GM19467 (cell line): ENCODE measurements around the gene BAIAP3.
"Not testable (repeated sequence)": the region's sequence is repeated elsewhere in the genome, so short reads cannot be mapped to it uniquely, and the experiment has no call there.

ENCODE experiments used
- ATAC-seq: cut with Tn5 transposase; IDR thresholded peaks from one replicate; pipeline ENCODE4 v1.9.1; 2021; ENCODE audit warnings: mild to moderate bottlenecking, moderate library complexity; ENCODE audit not compliant: unreplicated experiment

The BAIAP3 gene

DNA sequence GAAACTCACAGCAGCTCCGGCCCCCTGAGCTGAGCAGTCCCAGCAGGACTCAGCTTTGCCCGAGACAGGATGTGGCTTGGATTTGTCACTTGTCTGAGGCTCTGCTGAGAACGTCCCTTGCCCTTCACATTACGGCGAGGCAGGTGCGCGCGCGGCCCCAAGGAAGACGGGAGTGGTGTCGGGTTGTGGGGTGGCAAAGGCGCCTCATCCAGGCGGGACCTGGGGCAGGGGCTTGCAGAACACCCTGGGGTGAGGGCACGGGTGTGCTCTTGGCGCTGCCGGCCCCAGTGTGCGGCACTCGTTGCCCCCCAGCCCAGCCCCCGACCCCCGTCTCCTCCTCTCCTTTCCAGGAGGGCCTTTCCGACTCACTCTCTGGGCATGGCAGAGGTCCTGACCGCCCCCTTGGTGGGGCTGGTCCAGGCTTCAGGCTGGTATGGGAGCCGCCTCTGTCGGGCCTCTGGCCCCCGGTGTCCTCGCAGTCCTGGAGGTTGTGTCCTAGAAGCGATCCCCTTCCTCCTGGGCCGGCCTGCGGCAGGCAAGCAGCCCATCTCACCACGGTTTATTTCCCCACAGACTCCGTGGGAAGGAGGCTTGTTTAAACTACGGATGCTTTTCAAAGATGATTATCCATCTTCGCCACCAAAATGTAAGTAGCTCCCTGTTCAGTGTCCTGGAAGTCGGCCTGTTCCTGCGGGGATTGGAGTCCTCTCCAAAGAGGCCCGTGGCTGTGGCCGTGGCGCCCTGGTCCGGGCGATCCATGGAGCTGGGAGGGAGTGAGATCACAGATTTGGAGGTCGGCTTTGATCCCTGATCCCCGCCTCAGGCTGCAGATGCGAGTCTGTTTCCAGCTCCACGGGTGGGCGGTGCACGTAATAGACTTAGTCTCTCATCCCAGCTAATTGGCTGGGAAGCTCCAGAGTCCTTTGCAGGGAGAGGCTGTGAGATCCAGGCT is 18.1 kb upstream of the BAIAP3 start:
- ATAC-seq: no peak

DNA sequence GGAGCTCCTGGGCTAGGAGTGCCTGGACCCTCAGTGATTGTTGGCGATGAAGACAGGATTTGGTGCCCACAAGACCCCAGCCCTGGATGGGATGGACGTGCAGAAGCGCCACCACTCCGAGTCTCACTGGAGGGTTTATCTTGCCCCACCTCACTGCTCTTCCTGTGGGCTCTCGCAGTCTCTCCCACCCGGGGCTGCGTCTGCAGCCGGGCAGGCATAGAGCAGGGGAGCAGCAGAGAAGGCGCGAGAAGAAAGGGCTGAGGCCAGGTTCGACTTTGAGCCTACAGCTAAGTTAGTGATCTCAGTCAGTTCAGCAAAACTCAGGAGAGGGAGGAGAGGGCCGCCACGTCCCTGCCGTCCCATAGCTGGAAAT is 17.4 kb upstream of the BAIAP3 start:
- ATAC-seq: no peak

DNA sequence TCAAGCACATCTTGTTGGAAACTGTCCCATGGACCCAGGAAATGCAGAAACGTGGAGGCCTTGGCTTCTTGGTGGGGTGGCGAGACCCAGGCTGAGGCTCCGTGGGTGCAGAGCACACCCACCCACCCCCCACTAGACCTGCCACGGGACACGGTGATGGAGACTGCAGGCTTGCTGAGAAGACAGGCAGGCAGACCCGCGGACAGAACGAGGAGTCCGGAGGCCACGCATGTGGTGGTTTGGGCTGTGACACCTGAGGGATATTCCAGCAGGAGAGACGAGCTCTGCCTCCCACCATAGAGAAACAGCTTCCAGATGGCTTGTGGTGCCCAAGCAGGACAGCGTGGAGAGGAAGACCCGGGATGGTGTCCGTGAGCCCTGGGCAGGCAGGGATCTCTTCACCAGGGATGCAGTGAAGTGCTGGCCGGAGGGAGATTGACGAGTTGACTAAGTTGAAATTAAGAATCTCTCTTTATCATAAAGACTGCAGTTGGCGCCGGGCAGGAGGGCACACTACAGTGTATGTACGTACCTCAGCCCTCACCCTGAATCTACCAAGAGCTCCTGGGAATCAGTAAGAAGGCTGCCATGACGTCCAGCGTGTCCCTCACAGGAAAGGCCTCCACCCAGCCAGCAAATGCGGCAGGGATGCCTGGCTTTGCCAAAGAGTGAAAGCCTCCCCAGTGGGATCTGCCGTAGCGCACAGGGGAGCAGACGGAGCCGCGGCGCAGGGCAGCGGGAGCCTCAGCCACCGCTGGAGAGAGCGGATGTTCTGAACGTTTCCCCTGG is 15.8 kb upstream of the BAIAP3 start:
- no peak for ATAC-seq

DNA sequence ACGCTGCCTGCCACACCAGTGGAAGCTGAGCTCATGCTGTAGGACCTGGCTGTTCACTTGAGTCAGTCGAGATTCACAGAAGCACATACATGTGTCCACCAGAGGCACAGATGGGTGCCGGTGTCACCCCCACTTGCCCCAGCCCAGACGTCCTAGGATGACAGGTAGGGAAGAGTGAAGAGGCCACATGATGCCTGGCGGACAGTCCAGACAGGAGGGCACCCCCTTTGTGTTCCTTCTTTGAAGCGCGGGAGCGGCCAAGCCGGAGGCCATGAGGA is 15.2 kb upstream of the BAIAP3 start:
- no peak for ATAC-seq

DNA sequence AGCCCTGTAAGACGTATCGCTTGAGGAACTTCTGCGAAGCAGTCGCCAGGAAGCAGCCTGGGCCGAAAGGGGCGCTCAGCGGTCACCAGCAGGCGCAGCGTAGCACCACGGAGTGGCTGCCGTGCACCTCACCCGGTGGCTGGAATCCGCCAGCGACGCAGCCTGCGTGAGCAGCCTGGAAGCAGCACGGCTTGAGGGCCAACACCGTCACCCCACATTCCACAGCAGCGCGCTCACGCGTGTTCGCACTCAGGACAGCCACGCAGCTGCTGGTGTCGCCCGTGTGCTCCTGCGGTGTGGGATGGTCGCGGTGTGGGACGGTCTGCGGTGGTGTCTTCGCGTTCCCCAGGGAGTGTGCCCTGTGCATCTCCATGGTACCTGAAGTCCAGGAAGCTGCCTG is 14.4 kb upstream of the BAIAP3 start:
- no peak for ATAC-seq

DNA sequence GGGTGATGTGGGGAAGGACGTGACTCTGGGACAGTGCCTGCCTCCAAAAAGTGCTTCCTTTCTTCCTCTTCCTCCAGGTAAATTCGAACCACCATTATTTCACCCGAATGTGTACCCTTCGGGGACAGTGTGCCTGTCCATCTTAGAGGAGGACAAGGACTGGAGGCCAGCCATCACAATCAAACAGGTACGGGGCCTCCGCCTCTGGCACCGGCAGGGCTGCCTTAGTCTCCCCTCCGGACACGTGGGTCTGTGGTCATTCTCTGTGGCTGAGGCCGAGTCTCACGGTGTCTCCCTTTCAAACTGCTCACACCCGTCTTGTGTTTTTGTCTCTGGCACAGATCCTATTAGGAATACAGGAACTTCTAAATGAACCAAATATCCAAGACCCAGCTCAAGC is 13.3 kb upstream of the BAIAP3 start:
- no peak for ATAC-seq

DNA sequence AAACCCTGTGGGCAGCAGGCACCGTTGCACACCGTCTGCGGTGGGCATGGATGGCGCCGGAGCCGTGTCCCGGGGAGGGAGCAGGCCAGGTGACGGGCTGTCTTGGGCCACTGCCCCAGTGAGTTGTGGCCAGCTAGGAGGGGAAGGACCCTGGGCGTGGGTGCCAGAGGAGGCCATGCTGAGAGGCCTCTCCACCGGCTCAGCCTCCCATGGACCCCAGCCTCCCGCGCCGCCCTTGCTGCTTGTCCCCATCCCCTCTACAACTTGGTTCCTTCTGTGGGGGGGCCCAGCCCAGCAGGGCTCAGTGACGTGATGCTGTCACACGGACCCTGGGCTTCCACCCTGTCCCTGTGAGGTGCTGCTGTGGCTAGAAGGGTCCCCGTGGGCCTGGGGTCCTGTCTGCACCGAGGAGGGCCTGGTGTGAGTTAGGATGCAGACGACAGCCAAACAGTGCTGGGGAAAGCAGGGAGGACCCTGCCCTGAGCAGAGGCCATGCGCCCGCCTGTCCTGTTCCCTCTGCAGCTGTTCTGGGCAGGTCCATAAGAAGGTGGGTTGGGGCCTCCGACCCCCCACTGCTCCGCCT is 12.7 kb upstream of the BAIAP3 start:
- ATAC-seq: no peak

DNA sequence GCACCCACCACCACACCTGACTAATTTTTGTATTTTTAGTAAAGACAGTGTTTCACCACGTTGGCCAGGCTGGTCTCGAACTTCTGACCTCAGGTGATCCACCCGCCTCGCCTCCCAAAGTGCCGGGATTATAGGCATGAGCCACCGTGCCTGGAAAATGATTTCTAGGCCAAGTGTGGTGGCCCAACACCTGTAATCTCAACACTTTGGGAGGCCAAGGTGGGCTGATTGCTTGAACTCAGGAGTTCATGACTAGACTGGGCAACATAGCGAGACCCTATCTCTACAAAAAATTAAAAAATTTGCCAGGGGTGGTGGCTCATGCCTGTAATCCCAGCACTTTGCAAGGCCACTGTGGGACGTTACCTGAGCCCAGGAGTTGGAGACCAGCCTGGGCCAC is 11.0 kb upstream of the BAIAP3 start:
- no peak for ATAC-seq

DNA sequence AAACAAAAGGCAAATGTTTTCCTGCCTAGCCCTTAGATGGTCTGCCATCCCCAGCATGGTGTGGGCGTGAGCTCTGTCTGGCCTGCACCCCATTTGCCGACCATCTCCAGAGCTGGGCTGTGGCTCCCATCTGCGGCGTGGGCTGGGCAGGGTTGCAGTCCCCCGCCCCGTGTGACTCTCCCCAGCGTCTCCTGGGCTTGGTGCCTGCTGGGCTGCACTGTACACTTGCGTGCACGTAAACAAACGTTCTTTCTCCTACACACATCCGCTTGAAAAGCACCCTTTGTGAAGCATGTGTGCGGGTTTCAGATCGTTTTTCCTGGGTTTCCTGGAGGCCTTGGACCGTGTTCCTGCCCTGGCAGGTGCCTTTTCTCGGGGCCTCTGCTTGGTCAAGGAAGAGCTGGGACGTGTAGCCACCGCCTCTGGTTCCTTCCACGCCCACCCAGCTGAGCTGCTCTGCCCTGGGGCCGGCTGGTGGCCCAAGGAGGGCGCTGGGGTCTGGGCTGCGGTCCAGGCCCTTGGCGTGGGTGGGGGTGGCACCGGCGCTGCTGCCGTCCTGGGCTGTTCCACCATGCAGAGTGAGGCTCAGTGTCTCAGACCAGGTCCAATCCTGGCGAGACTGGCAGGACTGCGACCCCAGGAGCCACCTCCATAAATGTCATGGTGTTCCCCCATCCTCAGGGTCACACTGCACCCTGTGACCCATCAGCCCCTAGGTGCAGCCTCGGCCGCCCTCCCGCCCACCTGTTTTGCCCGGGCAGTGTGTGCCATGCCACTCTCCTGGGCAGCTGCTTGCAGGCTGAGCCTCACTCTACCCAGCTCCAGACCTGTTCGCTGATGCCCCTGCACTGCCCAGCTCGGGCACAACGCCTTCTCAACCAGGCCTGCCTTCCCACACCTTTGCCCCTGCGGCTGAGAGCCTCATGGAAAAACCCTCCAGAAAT is 9.9 kb upstream of the BAIAP3 start:
- no peak for ATAC-seq

DNA sequence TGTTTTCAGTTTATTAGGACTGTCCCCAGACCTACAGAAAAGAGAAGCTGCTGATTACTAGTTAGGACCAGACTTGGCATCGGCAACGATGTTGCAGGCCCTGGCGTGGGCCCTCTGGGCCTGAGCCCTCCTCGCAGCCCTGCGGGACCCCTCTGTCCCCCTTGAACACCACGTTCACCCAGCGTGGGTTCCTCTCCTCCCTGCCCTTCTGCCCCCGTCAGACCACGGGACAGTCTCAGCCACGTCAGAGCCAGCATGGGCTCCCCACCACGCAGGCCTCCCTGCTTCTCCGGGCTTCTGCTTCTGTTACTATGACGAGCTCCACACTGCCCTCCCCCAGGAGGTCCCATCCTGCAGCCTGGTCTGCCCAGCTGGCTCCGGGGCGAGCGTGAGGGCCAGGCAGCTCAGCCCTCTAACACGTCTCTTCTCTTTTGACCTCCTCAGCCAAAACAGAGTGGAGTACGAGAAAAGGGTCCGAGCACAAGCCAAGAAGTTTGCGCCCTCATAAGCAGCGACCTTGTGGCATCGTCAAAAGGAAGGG is 9.1 kb upstream of the BAIAP3 start:
- ATAC-seq: no peak

DNA sequence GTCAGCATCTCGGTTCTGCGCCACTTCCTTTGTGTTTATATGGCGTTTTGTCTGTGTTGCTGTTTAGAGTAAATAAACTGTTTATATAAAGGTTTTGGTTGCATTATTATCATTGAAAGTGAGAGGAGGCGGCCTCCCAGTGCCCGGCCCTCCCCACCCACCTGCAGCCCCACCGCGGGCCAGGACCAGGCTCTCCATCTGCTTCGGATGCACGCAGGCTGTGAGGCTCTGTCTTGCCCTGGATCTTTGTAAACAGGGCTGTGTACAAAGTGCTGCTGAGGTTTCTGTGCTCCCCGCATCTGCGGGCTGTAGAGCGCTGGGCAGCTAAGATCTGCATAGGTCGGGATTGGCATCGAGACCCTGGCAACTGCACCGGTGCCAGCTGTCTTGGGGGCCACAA is 8.2 kb upstream of the BAIAP3 start:
- no peak for ATAC-seq

DNA sequence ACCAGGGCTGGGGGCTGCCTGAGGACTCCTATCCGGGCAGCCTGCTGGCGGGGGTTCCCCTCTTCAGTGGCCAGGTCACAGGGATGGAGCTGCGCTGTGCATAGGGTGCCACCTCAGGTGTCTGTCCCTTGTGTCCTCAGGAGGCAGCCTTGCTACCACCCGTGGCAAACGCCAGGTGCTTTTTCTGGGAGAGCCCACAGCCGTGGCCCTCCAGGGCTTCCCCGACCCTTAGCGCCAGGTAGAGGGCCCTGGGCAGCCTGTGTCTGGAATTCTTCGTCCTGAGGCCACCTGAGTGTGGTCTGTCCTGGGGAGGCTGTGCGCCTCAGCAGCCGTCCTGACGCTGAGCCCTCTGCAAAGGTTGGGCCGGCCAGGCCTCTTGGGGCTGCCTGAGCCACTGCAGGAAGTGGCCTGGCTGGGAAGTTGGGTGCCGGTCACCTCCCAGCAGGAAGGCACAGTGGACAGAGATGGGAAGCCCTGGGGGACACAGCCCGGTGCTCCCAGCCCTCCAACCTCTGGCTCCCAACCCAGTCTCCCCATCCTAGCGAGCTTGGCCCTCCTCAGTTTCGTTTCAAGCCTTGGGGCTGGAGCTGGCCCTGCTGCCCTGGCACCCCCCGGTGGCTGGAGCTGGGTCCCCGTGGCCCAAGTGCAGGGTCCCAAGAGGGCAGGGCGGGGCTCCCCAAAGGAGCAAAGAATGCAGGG is 7.6 kb upstream of the BAIAP3 start:
- no peak for ATAC-seq

DNA sequence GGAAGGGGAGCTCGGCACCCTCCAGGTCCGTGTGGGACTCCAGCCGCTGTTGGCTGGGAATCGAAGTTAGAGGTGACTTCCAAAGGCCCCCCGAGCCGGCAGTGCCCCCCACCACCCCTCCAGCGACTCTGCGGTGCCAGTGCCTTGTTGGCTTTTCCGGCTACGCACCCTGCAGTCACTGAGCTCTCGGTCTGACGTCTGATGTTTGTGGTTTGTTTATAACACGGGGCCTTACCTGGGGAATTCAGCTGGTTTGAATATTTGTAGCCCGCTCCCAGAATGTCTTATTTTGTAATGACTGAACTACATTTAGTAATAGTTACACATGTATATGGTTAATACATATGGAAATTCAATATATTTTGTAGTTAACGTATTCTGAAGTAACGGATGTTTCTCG is 7.1 kb upstream of the BAIAP3 start:
- ATAC-seq: no peak

DNA sequence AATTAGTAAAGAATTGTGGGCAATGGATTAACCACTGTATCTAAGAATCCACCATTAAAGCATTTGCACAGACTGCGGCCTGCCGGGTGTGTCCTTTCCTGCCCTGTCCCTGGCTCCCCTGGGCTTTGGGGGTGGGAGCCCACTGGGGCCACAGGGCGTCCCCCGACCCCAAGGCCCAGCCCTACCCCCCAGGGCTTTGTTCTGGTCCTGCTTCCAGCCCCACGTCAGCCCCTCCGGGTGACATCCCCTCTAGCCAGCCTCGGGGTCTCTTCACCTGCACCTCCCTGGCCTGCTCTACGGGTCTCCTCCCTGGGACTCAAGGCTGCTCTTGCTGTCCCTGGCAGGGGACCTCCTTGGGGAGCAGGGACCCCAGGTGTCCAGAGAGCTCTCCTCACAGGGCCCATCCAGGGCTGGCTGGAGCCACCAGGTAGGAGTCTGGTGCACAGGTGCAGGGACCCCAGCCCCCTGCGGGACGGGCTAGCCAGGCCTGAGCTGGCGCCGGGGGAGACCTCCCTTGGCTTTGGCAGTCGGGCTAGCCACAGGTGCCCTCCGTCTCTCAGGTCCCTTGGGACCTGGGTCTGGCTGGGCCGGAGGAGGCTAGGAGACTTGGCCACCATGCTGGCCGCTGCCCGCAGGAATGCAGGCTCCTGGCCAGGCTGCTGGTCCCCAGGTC is 6.4 kb upstream of the BAIAP3 start:
- ATAC-seq: no peak

DNA sequence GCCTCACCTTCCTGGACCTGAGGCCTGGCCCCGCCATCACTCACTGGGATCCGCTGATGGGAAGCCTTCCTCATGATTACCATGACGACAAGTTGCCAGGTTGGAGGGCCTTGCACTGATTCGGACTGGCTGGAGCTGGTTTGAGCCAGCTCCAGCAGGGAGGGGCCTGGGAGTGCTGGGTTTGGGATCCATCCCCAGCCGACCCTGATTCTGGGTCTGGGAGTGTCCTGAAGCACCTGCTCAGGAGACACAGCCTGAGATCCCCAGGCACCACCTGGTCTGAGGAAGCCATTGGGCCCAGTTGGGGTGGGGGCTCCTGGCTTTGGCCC is 5.9 kb upstream of the BAIAP3 start:
- no peak for ATAC-seq

DNA sequence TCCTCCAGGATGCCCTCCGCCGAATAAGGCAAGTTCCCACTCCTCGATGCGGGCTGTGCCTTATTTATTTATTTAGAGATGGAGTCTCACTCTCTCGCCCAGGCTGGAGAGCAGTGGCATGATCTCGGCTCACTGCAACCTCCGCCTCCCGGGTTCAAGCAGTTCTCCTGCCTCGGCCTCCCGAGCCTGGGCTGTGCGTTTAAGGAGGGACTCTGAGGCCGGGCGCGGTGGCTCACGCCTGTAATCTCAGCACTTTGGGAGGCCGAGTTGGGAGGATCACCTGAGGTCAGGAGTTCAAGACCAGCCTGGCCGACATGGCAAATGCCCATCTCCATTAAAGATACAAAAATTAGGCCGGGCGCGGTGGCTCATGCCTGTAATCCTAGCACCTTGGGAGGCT is 5.3 kb upstream of the BAIAP3 start:
- not testable (repeated sequence) for ATAC-seq

DNA sequence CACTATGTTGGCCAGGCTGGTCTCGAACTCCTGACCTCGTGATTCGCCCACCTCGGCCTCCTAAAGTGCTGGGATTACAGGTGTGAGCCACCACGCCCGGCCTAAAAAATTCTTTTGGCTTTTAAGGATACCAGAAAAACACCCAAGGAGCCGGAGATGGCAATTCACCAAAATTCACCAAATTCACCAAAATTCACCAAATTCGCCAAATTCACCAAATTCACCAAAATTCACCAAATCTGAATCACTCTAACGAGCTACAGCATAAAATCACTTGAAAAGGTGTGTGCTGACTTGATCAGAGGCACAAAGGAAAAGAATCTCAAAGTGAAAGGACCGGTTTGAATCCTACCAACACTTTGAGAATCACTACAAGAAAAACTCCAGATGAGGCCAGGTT is 4.5 kb upstream of the BAIAP3 start:
- ATAC-seq: not testable (repeated sequence)

DNA sequence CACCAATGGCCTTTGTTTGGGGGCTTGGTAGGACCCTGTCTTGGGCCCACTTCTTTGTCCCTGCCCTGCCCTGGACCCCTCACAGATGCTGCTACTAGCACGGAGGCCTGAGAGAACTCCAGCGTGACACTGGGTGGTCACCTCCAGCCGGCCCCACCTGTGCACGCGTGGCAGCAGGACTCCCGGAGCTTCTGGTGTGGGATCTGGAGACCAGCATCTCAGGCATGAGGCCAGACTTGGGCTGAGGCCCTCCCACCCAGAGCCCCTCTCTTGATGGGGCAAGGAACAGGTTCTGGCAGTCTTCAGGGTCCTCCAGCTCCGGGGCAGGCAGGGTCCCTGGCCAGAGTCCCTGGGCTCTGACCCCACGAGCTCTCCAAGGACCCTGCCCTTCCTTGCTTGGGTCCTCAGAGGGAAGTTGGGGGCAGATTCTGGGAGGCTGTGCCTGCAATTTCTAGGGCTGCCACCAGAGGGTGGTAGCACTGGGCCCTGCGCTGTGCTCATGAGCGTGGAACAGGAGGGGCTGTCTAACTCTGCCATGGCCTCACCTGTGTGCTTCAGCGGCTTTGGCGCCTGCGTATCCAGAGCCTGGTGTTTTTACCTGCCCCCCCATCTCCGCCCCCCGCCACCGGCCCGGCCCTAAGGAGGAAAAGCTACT is 3.1 kb upstream of the BAIAP3 start:
- ATAC-seq: no peak
